ENCODE data around the gene VWA8.

DNA sequence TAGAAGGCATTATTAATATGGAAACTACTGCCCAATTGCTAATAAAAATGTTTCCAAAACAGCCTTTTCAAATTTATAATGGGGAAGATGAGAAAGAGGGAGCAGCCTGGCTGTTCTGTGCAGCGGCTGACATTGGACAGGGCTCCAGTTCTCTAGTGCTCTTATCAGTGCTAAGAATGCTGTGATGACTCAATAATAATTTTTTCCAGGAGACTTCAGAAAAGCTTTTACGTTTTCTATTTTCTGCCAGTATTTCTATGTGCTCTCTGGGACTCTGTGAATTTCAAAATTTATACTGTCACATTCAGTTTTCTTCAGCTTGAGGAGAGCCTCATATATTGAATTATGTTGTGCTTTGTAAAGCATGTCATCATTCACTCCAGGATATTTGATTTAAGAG is 209.6 kb downstream of the VWA8 start:
- TF ChIP-seq, protein P1, sequence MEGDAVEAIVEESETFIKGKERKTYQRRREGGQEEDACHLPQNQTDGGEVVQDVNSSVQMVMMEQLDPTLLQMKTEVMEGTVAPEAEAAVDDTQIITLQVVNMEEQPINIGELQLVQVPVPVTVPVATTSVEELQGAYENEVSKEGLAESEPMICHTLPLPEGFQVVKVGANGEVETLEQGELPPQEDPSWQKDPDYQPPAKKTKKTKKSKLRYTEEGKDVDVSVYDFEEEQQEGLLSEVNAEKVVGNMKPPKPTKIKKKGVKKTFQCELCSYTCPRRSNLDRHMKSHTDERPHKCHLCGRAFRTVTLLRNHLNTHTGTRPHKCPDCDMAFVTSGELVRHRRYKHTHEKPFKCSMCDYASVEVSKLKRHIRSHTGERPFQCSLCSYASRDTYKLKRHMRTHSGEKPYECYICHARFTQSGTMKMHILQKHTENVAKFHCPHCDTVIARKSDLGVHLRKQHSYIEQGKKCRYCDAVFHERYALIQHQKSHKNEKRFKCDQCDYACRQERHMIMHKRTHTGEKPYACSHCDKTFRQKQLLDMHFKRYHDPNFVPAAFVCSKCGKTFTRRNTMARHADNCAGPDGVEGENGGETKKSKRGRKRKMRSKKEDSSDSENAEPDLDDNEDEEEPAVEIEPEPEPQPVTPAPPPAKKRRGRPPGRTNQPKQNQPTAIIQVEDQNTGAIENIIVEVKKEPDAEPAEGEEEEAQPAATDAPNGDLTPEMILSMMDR (IDR thresholded peaks at IDR 0.05; ENCODE audit: low read depth, low read length) = no peak
- TF ChIP-seq EZH2phosphoT487 (IDR thresholded peaks at IDR 0.05; ENCODE audit: low read depth) = no peak

Measured in OCI-LY3 (cell line).